ENCODE data around the gene TRAF6.

GRCh38 chr11:36550385-36551115 is 40.5 kb upstream of the TRAF6 start:
- TF ChIP-seq CTCF (optimal IDR thresholded peaks at IDR 0.05 in 1 of 3, IDR thresholded peaks at IDR 0.05 in 1 of 3, conservative IDR thresholded peaks at IDR 0.05 in 1 of 3; ENCODE audit: extremely low read depth in 1 of 3, insufficient read depth in 2 of 3, low read length in 3 of 3) (no peak), EZH2 (IDR thresholded peaks at IDR 0.05; ENCODE audit: low read length) (no peak)

All from keratinocyte (primary cell).